NCI-H460 (cell line): Measurements from ENCODE around the gene EPHA6. TPM values are rescaled to one million over a fixed set of nuclear protein-coding genes. Genes with fewer than 3 reads are reported as not detected.
"Not testable (repeated sequence)": the region's sequence is repeated elsewhere in the genome, so short reads cannot be mapped to it uniquely, and the experiment has no call there.

ENCODE experiments used
- DNase-seq: peaks from one replicate; pipeline ENCODE4 v3.0.0-alpha.2; 2016; ENCODE audit warnings: low read depth; ENCODE audit errors: extremely low read depth
- total RNA-seq: library from RNA; depleted of rRNA; stranded (reverse); fragments of >200 nt; shearing (Covaris generic); gene quantifications from 2 replicates; pipeline ENCODE4 v1.2.3, GENCODE V29; 2014

The EPHA6 gene
- total RNA-seq, 1 experiment from 2014 or later = 0.20 TPM

DNA sequence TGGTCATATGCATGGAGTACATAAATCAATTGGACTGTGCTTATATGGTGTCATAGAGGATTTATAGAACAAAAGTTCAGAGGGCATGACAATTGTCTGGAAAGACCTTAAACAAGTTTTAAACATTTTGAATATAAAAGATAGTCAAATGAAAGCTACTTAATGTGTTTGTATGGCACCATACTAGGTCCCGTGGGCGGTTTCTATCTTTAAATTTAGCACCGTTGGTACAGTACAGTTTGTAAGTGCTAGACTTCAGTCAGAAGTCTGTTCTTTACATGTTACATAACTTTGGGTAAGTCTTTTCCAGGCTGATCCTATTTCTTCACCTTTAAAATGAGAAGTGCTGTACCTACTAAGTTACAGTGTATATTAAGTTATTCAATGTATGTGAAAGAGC lies 576.8 kb downstream of the EPHA6 start:
- no peak for DNase-seq

DNA sequence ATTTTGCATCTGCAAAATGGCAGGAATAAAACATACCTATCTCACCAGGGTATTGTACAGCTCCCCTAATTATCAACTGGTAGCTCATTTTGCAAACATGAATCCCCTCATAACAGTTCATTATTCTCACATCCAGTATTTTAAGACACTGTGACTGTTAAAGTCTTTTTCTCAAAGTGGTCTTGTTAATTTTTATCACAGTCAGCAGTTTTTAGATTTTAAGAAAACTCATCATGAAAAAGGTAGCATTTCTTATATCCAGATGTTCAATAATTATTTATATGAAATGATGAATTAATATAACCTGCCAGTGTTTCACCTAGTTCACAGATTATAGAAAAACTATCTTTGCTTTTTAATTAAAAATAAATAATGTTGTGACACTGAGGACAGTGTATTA lies 595.2 kb downstream of the EPHA6 start:
- DNase-seq = no peak

DNA sequence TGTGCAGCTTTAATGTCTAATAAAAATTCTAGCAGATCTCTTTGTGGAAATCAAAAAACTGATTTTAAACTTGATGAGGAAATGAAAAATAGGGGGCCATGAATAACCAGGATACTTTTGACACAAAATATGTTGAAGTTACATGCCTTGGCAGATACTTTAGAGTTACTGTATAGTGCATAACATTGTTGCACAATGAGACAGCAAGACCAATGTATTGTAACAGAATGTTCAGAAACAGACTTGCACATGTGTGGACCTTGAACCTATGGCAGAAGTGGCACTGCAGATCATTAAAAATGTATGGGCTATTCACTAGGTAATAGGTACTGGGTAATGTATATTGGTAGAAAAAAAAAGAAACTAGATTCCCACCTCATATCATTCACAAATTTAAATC lies 607.2 kb downstream of the EPHA6 start:
- DNase-seq = no peak

DNA sequence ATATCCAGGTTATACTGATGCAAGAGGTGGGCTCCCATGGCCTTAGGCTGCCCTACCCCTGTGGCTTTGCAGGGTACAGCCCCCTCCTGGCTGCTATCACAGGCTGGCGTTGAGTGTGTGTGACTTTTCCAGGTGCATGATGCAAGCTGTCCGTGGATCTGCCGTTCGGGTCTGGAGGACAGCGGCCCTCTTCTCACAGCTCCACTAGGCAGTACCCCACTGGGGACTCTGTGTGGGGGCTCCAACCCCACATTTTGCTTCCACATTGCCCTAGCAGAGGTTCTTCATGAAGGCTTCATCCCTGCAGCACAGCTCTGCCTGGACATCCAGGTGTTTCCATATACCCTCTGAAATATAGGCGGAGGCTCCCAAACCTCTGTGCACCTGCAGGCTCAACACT lies 610.6 kb downstream of the EPHA6 start:
- DNase-seq = no peak

DNA sequence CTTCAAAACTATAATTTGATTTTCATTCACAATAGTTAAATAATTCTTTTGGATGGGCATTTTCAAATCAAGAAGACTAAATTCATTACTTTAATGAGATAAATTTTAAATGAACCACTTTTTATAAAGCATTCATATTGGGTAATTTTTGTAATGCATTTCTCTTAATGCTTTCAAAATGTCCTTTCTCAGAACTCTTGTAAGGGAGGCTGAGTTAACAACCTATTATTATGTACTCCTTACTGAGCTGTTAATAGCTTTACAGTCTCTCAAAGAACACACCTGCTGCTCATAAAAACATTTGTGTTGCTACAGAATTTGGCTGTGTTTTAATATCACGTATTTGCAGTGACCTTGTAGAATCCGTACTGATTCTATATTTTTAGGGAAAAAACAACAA lies 616.2 kb downstream of the EPHA6 start:
- no peak for DNase-seq

DNA sequence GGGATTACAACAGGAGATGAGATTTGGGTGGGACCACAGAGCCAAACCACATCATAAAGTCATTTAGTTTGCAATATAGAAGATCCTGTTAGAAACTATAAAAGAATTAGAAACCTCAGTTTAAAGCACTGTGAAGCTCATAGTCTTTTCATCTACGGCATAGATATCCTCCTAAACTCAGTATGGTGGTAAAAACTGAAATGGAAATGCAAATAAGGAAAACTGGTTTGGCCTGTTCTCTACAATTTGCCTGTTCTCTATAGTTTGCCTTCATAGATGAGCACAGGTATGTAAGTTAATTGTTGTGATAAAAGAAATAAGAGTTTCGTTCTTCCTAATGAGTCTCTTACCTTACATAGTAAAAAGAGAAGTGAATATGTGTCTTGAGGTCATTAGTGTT lies 618.5 kb downstream of the EPHA6 start:
- no peak for DNase-seq

DNA sequence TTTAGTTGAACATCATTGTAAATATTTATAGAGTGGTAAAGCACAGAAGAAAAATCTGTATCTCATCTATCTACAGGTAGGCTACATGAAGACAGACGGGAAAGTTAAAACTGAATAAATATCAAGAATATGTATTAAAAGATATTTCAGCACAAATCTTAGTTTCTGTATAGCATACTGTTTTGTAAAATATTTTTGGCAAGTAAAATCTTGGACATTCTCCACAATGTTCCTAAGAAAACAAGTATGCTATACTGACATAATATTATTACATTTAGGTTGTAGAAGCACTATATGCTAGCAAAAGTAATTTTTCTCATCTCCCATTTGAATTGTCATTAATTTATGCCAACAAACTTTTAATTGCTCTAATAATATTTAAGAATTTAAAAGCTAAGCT lies 623.7 kb downstream of the EPHA6 start:
- no peak for DNase-seq

DNA sequence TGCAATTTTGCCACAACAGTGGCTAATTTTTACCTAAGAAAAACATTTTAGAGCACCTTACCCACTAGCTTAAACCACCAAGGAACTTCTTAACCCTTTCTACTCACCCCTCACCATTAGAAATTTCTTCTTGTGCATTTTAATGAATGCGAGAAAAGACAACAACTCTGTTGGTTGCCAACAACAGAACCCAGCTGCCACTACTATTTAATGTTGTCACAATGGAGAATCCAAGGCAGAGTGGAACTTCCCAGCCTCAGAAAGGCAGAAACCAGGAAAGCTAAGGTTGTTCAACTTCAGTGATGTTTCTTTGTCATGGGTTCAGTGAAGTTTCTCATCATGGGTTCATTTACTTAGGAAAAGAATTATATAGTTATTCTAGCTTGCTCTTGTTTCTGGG lies 625.0 kb downstream of the EPHA6 start:
- no peak for DNase-seq

DNA sequence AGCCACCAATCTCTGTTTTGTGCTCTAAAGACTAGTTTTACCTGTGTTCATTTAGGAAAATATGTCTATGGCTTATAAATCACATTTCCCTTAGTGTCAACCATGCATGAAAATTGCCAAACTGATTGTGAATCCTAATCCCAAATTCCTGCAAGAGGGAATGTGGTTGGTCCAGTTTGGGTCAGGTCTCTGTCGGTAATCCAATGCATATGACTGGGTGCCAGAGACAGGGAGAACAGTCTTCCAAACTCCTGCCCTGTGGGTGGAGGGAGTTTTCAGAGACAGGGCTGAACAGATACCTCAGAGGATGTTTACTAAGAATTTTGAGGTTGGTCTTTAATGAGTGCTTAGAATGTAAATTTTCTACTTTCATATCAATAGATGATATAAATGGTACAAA lies 649.6 kb downstream of the EPHA6 start:
- DNase-seq = no peak

DNA sequence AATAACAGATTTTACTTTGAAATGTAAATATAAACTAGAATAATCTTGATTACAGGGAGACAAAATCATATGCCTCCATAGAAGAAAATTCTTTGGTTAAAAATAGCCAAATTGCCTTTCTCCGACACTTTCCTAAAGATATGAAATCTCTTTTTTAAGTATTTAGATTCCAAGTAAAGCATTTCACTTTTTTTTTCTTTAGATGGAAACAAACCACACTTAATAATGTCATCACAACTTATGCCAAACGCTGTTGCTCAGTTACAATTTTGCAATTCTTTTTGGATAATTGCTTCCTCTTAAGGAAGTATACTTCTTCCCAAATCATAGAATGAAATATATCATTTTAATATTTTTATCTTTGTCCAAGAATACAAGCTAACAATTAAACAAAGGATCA lies 656.1 kb downstream of the EPHA6 start:
- DNase-seq = no peak

DNA sequence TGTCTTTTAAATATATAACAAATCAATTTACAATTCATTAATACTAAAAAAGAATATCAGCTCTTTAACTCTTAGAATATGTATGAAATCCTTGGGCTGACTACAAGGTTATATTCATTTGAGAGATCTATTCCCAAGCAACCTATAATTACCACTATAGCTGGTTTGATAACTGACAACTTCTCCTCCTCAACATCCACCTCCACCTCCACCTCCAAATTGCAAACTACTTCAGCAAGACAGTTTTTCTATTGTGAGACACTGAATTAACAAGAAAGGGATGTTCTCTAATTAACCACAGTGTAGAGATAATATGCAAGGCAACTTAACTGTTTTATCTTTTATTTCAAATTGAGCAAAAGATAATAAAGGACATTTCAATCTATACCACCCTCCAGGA lies 665.3 kb downstream of the EPHA6 start:
- DNase-seq = no peak

DNA sequence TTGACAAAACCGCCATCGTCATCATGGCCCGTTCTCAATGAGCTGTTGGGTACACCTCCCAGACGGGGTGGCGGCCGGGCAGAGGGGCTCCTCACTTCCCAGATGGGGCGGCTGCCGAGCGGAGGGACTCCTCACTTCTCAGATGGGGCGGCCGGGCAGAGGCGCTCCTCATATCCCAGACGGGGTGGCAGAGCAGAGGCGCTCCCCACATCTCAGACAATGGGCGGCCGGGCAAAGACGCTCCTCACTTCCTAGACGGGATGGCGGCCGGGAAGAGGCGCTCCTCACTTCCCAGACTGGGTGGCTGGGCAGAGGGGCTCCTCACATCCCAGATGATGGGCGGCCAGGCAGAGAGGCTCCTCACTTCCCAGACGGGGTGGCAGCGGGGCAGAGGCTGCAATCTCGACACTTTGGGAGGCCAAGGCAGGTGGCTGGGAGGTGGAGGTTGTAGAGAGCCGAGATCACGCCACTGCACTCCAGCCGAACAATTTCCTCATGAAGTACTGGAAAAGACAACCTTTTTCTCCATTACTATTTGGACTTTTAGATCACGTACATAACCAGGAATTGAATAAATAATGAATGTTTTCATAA lies 666.4 kb downstream of the EPHA6 start:
- not testable (repeated sequence) for DNase-seq

DNA sequence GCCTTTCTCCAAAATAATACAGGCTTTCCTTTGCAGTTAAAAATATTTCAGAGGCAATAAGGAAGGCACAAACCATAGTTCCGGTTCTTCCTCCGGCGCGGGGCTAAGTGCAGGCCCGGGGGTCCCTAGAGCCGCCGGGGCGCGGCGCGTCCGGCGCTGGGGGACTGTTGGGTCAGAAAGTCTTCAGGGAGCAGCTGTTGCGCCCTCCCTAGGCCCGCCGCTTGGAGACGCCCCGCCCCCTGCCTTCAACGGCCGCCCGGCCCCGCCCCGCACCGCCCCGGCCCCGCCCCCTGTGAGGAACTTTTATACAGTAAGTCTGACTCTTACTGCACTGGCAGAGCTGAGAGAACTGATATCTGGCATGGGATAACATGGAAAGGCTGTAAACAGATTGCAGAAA lies 667.0 kb downstream of the EPHA6 start:
- no peak for DNase-seq

DNA sequence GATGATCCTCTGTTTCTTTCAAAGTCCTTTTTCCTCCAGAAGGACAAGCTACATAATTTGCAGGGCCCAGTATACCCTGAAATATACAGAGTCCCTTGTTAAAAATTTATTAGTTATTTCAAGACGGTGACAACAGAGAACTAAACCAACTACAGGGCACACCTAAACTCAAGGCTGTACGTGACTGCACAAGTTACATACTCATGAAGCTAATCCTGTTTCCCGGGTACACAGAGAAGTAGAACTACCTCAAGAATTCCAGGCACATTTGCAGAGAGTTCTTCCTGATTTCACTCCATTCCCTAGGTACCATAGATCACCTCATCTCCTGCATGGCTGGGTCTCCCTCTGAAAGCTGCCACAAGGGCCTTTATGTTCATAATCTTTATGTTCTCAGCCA lies 670.8 kb downstream of the EPHA6 start:
- no peak for DNase-seq

DNA sequence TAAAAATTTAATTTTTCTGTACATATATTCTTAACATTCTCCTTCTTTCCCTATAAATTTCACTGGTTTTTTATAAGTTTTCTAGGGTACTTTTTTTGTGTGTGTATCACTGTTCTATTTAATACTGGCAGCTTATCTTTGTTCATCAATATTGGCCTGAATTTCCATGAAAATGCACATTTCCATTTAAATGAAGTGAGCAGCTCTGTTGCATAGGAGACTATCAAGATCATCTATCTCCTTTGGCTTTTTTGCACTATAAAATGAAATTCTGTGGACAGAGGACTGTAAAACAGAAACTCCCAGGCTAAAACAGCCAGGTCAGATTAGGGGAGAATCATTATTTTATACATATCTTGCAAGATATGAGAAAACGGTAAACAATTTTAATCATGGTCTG lies 673.2 kb downstream of the EPHA6 start:
- DNase-seq = no peak

DNA sequence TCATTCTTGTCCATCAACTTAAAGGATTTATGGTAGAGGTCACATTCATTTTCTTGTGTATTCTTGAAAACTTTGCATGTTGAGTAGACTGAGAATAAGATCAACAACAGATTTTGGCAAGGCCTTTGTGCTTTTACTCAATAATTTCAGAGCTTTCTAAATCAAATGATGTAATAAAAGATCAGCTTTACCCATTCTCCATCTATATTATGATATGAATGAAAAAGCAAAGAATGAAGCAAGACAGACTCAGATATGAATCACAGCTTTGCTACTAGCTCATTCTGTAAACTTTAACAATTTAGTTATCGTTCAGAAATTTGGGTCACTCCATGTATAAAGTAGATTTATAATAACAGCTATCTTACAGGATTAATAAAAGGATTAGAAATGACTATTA lies 674.3 kb downstream of the EPHA6 start:
- no peak for DNase-seq

DNA sequence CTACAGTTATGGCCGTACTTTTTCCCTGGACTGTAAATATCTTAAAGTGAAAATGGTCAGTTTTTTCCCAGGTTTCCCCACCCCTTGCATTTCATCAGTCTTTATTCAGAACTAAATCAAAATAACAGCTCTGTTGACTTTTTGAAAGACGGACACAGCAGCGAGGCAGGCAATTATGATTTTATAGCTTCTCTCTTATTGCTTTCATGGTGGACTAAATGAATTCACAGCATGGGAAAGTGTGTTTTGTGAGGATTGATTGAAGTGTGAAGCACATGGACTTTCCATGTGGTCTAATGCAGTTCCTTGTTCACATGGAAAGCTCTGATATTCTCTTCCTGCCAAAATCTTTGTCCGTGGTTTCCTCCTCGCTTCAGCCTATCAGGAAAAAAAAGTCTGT lies 681.5 kb downstream of the EPHA6 start:
- no peak for DNase-seq

DNA sequence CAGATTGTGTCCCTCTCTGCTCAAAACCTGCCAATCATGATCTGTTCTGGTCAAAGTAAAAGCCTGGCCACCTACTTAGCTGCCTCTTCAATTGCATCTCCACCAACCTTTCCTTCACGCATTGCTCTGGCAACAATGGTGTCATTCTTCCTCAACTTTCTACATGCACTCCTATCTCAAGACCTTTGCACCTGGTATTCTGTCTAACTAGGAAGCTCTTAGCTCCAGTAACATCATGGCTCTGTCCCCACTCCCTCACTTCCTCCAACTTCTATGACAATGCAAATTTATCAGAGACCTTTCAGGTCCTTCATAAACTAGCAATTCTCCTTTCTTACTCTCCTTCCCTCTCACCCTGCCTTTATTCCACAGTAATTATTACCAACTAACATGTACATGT lies 682.7 kb downstream of the EPHA6 start:
- DNase-seq = no peak

DNA sequence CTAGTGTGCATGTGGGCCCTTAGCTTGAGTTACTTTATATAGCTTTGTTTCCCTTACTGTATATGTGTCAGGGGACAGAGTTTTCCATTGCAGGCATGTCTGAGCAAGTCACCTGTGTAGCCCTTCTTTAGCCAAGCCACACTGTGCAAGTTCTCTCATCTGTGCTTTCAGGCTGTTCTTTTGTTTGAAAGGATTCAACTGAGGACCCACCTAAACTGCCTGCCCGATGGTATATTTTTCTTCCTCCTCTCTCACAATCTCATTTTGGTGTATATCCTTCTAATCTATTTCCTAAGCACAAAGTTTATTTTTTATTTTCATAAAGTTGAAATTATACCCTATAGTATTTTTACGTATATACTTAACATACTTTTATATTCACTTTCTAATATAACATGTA lies 690.1 kb downstream of the EPHA6 start:
- no peak for DNase-seq

DNA sequence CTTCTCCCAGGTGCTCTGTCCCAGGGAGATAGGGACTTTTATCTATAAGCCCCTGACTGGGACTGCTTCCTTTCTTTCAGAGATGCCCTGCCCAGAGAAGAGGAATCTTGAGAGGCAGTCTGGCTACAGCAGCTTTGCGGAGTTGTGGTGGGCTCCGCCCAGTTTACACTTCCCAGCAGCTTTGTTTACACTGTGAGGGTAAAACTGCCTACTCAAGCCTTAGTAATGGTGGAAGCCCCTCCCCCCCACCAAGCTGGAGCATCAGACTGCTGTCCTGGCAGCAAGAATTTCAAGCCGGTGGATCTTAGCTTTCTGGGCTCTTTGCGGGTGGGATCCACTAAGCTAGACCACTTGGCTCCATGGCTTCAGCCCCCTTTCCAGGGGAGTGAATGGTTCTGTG lies 696.4 kb downstream of the EPHA6 start:
- no peak for DNase-seq

DNA sequence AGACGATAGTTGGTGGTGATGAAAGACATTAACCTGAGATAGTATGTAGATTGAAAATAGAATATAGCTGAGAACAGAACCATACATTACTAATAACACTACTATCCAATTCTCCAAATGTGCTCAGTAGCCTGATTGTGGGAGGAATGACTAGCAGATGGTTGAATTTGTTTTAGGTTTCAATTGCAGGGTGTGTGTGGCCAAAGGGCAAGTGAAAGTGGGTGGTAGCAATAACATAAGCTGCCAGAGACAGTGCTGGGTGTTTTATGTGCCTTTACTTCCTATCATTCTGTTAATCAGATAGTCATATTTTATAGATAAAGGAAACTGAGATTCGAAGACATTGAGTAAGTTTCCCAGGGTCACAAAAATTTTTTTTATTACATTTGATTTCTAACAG lies 700.7 kb downstream of the EPHA6 start:
- no peak for DNase-seq

DNA sequence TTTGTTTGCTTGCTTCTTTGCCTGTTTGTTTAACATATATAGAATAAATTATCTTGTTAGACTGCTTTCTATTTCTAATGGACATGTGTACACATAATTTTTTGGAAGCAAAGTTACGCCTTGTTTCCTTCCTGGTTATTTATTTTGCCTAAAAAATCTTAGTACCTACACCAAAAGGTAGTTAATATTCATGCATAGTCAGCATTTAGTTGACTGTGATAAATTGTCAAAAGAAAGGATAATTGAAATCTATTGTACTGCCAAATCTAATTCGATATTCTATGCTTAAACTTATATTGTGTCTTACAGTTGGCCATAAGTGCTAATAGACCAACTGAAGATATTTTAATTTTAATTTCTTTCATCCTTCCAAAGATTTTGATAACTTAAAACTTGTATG lies 716.3 kb downstream of the EPHA6 start:
- DNase-seq = no peak

DNA sequence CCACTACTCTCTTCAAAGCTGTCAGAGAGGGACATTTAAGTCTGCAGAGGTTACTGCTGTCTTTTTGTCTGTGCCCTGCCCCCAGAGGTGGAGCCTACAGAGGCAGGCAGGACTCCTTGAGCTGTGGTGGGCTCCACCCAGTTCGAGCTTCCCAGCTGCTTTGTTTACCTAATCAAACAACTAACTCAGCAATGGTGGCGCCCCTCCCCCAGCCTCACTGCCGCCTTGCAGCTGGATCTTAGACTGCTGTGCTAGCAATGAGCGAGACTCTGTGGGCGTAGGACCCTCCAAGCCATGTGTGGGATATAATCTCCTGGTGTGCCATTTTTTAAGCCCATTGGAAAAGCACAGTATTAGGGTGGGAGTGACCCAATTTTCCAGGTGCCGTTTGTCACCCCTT lies 733.2 kb downstream of the EPHA6 start:
- not testable (repeated sequence) for DNase-seq

DNA sequence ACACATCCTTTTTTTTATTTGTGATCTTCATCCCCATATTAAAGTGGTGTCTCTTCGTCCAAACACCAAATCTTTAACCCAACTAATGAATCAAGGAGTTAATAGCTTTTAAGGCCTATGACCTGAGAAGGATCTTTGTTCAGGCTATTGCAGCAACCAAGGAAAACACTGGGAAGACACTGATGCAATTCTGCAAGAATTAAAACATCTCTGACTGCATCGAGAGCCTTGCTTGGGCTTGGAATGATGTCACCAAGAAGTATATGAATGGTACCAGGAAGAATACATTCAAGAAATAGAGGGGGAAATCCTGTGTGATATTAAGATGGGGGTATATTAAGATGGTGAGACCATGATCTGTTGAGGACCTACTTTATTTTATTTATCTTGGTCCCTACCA lies 736.0 kb downstream of the EPHA6 start:
- DNase-seq = no peak
